GM18520 (cell line): ENCODE measurements around the gene ADAM21.
"Not testable (repeated sequence)": the region's sequence is repeated elsewhere in the genome, so short reads cannot be mapped to it uniquely, and the experiment has no call there.

ENCODE experiments used
- ATAC-seq: cut with Tn5 transposase; IDR thresholded peaks from one replicate; pipeline ENCODE4 v1.9.1; 2021; ENCODE audit not compliant: unreplicated experiment

ADAM21 gene

GRCh38 chr14:70451874-70452273, at the start of gene ADAM21:
ADAM21 (plus strand) TSS chr14:70452174; CDS start chr14:70457500, 5,326 bp downstream.
- no peak for ATAC-seq

GRCh38 chr14:70403335-70403734, 48.6 kb upstream of the ADAM21 start:
- not testable (repeated sequence) for ATAC-seq

DNA sequence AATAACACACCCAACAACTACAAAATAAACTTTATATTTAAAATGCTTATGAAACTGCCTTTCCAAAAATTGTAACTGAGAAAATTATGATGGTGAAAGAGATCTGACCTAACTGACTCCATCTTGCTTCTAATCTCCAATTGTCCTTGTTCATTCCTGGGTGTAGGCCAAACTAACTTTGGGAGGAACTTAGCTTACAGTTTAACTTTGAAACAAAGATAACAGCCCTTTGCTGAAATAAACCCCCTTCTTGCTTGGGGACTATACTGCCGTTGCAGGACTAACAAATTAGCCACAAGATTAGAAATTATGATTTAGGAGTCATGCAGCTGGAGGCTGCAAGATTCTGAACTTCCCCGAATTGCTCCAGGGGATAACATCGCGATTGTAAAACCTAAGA, 45.8 kb upstream of the ADAM21 start:
- ATAC-seq: not testable (repeated sequence)

DNA sequence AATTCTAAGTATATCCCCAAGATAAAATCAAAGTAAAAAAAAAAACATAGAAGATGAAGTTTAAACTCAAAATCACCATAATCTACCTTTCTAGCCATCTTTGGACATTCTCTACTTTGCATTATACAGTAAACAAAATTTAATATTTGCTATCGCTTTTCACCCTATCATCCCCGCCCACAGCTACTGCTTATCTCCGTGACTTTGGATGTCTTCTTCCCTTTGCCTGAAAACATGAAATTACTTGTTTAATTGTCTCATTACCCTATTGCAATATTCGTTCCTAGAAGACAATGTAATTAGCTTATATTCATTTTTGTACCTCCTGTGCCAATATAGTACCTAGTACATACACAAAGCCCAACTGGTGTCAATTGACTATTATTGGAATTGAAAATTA, 44.4 kb upstream of the ADAM21 start:
- ATAC-seq: no peak

DNA sequence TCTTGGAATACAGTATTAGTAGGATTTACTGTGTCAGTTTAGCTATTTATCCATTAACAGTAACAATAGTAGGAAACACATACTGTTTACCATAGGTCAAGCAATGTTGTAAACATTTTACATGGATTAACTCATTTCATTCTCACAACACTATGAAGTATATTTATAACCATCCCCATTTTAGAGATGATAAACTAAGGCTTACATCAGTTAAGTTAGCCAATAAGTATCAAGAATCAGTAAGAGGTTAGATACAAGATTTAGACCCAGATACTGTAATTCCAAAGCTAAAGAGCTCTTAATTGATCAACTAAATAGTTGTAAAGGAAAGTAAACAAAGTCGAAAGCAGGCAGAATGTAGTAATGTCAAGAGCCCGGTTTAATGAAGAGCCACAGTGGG, 36.2 kb upstream of the ADAM21 start:
- ATAC-seq: no peak

GRCh38 chr14:70416338-70416724, 35.6 kb upstream of the ADAM21 start:
- ATAC-seq: no peak

DNA sequence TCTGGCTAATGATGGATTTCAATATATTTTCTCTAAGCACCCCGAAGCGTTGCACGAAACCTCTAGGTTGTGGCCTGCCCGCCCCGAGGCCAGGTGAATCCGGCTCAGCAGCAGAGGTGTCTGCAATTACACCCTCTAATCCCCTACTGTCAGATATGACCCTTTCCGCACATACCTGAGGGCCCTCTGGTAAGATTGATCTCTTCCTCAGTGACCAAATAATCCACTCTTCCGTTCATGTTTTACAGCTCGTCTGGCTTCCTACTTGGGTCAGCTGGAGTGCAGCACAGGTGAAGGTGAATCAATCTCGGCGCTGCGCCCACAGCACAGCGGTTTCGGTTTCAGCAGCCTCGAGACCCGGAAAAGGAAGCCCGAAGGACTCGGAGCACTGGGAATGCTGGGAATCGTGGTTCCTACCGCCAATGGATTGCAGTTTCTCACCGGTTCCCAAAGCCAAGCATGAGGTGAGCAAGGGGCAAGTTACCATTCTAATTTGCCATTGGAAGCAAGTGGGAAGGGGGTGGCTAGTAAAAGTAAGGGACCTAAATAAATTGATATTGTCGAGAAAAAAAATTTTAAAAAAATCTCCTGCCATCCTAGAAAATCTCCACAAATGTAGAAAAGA, 35.1 kb upstream of the ADAM21 start, which contains the start of gene SYNJ2BP:
Gene SYNJ2BP, minus strand, starts transcription at position 366 of the 625 bp plus-strand sequence. Its CDS starts 127 bp downstream, at position 239.
- no peak for ATAC-seq

DNA sequence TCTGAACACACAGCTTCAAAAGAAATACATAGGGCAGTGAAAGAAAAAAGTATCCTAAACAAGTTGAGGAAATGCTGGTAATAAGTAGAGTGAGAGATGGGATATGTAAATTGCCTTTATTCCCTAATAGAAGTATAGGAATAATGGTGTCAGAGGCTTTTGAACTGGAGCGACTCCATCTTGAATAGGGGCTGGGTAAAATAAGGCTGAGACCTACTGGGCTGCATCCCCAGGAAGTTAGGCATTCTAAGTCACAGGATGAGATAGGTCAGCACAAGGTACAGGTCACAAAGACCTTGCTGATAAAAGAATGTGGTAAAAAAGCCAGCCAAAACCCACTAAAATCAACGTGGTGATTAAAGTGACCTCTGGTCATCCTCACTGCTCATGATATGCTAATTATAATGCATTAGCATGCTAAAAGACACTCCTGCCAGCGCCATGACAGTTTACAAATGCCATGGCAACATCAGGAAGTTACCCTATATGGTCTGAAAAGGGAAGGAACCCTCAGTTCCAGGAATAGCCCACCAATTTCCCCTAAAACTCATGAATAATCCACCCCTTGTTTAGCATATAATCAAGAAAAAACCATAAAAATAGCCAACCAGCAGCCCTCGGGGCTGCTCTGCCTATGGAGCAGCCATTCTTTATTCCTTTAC, 32.6 kb upstream of the ADAM21 start:
- not testable (repeated sequence) for ATAC-seq

DNA sequence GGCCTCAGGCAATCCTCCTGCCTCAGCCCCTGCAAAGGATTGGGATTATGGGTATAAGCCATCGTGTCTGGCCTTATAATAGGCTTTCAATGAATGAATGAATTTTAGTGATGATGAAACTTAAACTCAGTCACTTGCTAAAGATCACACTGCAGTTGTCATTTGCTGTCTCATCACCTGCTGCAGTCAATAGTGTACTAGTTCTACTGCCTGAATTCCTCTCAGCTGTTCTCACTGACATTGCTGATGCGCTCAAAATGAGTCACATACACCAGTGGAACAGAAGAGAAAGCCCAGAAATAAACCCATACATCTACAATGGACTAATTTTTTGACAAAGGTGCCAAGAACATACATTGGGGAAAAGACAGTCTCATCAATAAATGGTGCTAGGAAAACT, 29.4 kb upstream of the ADAM21 start:
- no peak for ATAC-seq

GRCh38 chr14:70425354-70425753, 26.6 kb upstream of the ADAM21 start:
- no peak for ATAC-seq

DNA sequence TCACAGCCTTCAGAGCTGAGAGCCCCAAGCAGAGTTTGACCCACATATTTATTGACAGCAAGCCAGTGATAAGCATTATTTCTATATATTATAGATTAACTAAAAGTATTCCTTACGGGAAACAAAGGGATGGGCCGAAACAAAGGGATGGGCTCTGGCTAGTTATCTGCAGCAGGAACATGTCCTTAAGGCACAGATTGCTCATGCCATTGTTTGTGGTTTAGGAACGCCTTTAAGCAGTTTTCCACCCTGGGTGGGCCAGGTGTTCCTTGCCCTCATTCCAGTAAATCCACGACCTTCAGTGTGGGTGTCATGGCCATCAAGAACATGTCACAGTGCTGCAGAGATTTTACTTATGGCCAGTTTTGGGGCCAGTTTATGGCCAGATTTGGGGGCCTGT, 25.4 kb upstream of the ADAM21 start:
- ATAC-seq: not testable (repeated sequence)

GRCh38 chr14:70436867-70437266, 15.1 kb upstream of the ADAM21 start:
- no peak for ATAC-seq

- no peak for ATAC-seq
These were observed 10.3 kb upstream of the ADAM21 start for GRCh38 chr14:70441641-70442040.

- ATAC-seq: no peak
These were observed 9.2 kb upstream of the ADAM21 start for GRCh38 chr14:70442750-70443149.

DNA sequence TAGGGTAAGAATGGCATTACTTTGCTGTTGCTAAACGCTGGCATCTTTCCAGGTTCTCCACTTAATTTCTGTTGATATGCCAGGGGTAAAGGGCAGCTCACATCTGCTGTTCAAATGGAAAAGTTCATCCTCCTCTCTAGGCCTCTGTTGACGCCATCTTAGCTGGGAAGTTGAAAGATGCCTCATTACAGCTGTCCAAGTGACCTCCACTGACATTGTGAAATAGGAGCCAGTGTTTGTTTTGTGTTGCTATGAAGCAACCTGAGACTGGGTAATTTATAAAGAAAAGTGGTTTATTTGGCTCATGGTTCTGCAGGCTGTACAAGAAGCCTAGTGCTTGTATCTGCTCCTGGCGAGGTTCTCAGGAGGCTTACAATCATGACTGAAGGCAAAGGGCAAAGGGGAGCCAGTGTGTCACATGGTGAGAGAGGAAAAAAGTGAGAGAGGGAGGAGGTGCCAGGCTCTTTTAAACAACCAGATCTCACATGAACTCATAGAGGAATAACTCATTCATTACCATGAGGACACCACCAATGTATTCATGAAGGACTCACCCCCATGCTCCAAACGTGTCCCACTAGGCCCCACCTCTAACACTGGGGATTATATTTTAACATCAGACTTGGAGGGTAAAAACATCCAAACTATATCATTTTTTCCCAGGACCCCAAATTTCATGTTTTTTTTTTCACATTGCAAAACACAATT, 3.2 kb upstream of the ADAM21 start:
- ATAC-seq: no peak

- no peak for ATAC-seq
These were observed 2.8 kb downstream of the ADAM21 start for GRCh38 chr14:70454731-70455130.

GRCh38 chr14:70468731-70469130, 16.8 kb downstream of the ADAM21 start:
- ATAC-seq: no peak

DNA sequence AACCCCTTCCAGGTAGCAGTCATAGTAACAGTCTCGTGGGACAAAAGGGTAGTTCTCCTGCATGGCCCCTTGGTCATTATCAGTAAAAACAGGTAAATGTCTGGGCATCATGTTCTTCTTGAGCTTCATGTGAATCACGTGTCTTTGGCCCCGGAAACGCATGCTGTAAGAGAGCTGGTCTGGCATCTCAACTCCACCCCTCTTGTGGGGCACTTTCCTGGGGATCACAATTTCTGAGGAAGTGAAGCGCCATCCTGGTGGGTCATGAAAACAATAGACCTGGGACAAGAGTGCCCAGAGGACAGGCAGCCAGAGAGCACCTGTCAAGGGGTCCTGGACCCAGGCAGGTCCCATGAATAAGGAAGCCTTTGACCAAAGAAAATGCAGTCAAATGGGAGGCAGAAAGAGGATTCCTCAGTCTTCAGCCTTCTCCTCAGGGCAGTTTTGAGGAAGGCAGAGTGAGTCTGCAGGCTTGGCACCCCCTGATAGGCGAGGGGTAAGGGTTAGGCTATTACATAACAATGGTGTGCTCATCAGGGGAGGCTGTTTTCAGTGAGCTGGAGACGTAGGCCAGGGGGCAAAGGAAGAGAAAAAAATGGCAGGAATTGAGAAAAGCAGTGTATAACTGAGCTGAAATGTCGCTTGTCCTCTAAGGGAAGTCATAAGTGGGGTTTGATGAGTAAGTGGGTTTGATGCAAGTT, 19.0 kb downstream of the ADAM21 start:
- ATAC-seq: not testable (repeated sequence)

DNA sequence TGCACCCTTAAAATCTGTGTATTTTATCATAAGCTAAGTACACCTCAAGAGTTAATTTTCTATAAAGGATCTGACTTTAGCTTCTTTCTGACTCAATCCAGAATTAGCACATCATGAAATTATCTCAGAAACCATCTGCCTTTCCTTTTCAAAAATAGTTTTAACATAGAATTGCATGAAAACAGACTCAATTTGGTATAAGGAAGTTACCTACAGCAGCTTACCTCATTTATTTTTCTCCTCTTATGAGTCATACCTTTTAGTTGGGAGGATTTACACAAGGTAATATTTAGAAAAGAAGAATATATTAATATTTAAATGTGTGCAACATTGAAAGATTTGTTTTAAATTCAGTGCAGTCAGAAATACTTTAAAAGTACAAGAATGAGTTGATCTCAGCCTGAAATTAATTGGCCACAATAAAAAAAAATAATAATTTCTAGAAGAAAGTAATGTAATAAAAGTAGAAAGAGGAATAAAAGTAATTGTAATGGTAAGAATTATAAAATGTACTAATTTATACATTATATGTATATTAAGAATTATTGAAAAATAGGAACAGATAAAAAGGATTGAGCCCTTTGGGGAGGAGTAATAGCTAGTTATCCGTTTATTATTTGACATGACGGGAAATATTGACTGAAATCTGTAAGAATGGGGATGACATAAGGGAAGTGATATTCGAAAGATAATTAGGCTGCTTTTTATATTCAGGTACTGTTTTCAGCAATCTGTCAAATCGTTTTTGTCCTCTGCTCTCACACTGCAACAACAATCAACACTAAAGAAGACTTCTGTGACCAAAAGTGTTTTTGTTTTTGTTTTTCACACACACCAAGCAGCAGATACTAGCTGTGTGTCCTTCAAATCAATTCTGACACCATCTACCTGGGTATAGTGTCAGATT, 20.5 kb downstream of the ADAM21 start:
- ATAC-seq: no peak

- no peak for ATAC-seq
These were observed 21.9 kb downstream of the ADAM21 start for GRCh38 chr14:70473825-70474224.
